MG63 (cell line): ENCODE measurements around the gene CCDC18. TPM values are rescaled to one million over a fixed set of nuclear protein-coding genes. Genes with fewer than 3 reads are reported as not detected.

ENCODE experiments used
- DNase-seq: peaks from one replicate; pipeline ENCODE4 v3.0.0-alpha.2; 2020
- H3K27me3 ChIP-seq: fragments of 250-450 bp; sonication (Bioruptor Pico); 2 replicates; pipeline ENCODE4 v1.5.1; 2020; ENCODE audit warnings: mild to moderate bottlenecking, moderate library complexity
- H3K36me3 ChIP-seq: fragments of 250-450 bp; sonication (Bioruptor Pico); 2 replicates; pipeline ENCODE4 v1.5.1; 2020; ENCODE audit warnings: mild to moderate bottlenecking, moderate library complexity
- H3K4me3 ChIP-seq: fragments of 250-450 bp; sonication (Bioruptor Pico); 2 replicates; pipeline ENCODE4 v1.5.1; 2020; ENCODE audit warnings: mild to moderate bottlenecking, moderate library complexity
- H3K9me3 ChIP-seq: fragments of 250-450 bp; sonication (Bioruptor Pico); 2 replicates; pipeline ENCODE4 v1.5.1; 2020; ENCODE audit warnings: mild to moderate bottlenecking, moderate library complexity
- total RNA-seq: library from RNA; depleted of rRNA; stranded (reverse); fragments of >200 nt; shearing (Covaris generic); gene quantifications from 2 replicates; pipeline ENCODE4 v1.2.3, GENCODE V29; 2014; ENCODE audit warnings: low replicate concordance; rRNA removed

Gene CCDC18
- total RNA-seq, 1 experiment from 2014 or later, result 5.5 TPM

DNA sequence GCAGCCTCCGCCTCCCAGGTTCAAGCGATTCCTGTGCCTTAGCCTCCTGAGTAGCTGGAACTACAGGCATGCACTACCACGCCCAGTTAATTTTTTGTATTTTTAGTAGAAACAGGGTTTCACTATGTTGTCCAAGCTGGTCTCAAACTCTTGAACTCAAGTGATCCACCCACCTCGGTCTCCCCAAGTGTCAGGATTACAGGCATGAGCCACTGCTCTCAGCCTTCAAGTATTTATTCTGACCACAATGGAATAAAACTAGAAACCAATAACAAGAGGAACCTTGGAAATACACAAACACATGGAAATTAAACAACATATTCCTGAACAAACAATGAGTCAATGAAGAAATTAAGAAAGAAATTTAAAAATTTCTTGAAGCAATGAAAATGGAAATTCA, 132.5 kb downstream of the CCDC18 start:
- no peak for DNase-seq
- Histone ChIP-seq H3K36me3 (no peaks in the 10 kb centered on the region), H3K9me3 (0 out of 2 replicates have a peak, but pooled peaks cover 2% of the 10 kb centered on the region), H3K27me3 (no peaks in the 10 kb centered on the region), H3K4me3 (no peak overlapping the region)

DNA sequence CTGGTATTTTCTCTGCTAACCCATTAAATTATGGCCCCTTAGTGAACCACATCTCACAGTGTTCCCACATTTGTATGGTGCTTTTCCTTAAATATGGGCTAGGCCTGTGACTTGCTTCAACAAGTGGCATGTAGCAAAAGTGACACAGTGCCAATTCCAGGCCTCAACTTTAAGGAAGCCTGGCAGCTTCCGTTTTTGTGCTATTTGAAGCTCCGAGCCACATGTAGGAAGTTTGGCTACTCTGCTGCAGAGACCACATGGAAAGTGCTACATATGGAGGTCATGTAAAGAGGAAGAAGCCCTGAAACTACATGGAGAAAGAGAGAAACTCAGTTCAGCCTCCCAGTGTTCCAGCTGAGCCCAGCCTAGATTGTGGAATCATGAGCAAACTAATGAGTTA, 136.7 kb downstream of the CCDC18 start:
- H3K36me3 ChIP-seq, result no peaks in the 10 kb centered on the region
- DNase-seq, result no peak
- no peak overlapping the region for H3K4me3 ChIP-seq
- H3K27me3 ChIP-seq, result no peaks in the 10 kb centered on the region
- no peaks in the 10 kb centered on the region for H3K9me3 ChIP-seq

DNA sequence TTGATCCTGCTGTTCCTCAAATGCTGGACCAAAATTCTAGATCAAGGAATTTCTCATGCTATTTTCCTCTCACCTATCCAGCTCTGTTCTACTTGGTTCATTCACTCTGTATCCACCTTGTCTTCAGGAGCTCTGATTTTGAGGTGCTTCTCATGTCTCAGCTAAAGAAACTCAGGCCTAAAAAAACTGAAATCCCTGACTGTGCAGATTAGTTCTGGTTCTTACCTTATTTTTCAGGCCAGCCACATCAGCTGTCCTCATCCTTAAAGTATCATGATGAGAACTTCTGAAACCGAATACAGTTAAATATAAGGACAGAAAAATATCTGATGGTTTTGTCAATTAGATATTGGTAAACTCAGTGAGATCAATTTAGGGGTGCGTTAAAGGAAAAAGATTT, 137.4 kb downstream of the CCDC18 start:
- no peaks in the 10 kb centered on the region for H3K9me3 ChIP-seq
- no peak for DNase-seq
- H3K36me3 ChIP-seq, result no peaks in the 10 kb centered on the region
- no peak overlapping the region for H3K4me3 ChIP-seq
- no peaks in the 10 kb centered on the region for H3K27me3 ChIP-seq

DNA sequence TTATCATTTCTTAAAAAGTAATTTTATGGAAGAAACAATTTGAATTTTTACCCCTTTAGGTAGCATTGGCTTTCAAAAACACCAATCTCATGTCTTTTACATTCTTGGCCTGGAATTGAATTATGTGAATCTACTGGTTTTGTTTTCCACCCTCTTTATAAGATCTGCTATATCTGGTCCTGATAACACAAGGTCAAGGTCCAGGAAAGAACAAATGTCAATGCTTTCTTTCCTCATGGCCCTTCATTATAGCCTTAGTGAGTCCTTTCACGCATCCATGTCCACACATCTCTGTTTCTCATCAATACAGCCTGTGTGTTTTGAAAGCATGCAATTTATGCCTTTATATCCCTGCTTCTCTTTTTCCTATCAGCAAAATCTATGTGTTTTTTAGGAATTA, 141.2 kb downstream of the CCDC18 start:
- Histone ChIP-seq H3K27me3 (no peaks in the 10 kb centered on the region), H3K36me3 (no peaks in the 10 kb centered on the region), H3K9me3 (no peaks in the 10 kb centered on the region), H3K4me3 (no peak overlapping the region)
- no peak for DNase-seq

DNA sequence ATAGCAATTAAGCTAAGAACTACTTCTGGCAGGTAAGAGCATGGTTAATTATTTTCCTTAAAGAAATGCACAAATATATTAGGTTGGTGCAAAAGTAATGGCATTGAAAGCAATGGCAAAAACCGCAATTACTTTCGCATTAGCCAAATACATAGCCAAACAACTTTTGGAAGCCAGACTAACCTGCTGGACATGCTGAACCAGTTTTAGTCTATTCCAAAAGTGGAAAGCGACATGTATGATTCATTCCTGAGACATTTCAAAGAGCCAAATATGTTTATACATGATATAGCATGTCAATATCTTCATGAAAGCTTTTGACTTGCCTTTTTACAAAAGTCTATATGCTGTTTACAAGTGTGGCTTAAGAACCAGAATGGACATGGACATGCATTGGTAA, 141.8 kb downstream of the CCDC18 start:
- H3K4me3 ChIP-seq, result no peak overlapping the region
- H3K9me3 ChIP-seq, result no peaks in the 10 kb centered on the region
- H3K36me3 ChIP-seq, result no peaks in the 10 kb centered on the region
- no peaks in the 10 kb centered on the region for H3K27me3 ChIP-seq
- DNase-seq, result no peak

DNA sequence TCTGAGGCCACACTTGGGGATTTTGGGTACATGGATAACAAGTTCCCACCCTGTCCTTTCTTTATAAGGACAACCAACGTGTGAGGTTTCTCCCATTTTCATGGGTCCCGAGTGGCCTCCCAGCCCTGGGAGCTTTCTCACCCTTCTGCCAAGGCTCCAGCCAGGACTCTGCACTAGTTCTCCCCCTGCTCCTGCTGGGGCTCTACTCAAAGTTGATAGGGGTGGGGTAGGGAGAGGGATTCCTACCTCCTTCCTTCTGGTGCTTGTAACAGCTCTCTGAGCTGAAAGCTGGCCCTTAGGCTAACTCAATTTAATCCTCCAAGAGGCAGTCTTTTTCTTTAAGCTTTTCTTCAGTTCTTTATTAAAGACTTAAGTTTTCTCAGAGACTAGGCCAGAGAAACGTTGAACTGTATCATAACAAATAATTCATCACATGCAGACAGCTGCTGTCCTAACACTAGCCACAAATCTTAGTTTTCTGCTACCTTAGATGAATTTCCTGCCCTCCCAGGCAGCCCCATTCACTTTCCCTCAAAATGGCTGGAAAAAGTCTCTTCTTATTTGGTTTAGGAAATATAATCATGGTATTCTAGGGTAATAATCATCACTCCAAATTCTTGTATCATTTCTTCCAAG, 142.8 kb downstream of the CCDC18 start:
- H3K9me3 ChIP-seq, result no peaks in the 10 kb centered on the region
- no peak overlapping the region for H3K4me3 ChIP-seq
- DNase-seq, result no peak
- no peaks in the 10 kb centered on the region for H3K27me3 ChIP-seq
- H3K36me3 ChIP-seq, result no peaks in the 10 kb centered on the region

DNA sequence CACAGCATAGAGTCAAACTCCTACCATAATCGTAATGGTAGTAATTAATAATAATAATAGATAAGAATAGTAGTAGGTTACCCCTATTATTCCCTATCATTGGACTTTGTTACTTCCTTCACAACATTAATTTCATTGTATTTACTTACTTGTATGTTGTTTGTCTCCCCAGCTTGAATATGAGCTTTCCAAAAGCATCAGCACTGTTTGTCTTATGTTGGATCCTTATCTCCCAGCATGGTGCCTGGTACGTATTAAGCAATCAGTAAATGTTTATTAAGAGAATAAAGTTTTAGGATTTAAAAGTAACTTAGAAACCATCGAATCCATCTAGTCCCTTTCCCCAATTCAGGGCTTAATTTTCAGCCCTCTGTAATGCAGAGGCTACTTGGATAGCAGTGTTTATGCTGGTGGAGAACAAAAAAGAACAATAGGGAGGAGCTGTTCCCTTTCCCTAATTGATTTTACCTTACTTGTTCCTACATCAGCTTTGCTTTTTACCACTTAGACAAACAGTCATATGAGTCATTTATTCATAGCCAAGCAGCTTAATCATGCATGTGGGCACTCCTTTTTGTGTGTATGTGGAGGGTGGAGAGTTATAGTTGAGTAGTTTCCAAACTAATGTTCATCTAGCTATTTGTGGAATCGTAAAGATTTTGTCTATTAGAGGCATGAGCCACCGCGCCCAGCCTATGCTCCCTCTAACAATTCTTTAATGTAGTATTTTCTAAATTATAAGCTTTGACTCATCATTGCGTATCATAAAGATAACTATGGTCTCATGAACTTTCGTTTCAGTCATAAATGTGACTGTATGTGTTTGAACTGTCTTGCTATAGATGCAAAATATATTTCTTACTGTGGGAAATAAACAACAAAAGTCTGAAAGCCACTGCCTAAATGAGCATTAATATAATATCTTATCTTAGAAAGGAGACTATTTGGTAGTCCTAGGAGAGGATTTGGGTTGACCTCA, 144.3 kb downstream of the CCDC18 start:
- no peaks in the 10 kb centered on the region for H3K9me3 ChIP-seq
- no peaks in the 10 kb centered on the region for H3K27me3 ChIP-seq
- peak; percentile 57 for DNase-seq
- peak overlapping the region; percentile 3 for H3K4me3 ChIP-seq
- H3K36me3 ChIP-seq, result no peaks in the 10 kb centered on the region

Other genes with a start within 250 kb of the CCDC18 start
- gene DIPK1A, start 219.3 kb upstream of the CCDC18 start, total RNA-seq, result 1.5 and 3.8 TPM in 2 replicates
- gene MTF2, start 101.4 kb upstream of the CCDC18 start, total RNA-seq, result 2.8 and 23.8 TPM in 2 replicates
- gene TMED5, start 311 bp upstream of the CCDC18 start, total RNA-seq, result 5.8 and 6.0 TPM in 2 replicates
- gene DR1, start 165.2 kb downstream of the CCDC18 start, total RNA-seq, result 50.0 and 79.3 TPM in 2 replicates